ENCODE measurements around the gene OGFOD2.
"Not testable (repeated sequence)": the region's sequence is repeated elsewhere in the genome, so short reads cannot be mapped to it uniquely, and the experiment has no call there.

Gene OGFOD2

GRCh38 chr12:123005081-123005626 lies 30.1 kb downstream of the OGFOD2 start:
- no peak for DNase-seq

- no peak for DNase-seq
Observed at GRCh38 chr12:123006977-123007376, 31.9 kb downstream of the OGFOD2 start.

- no peak for DNase-seq
Observed at GRCh38 chr12:123010110-123010509, 35.1 kb downstream of the OGFOD2 start.

DNA sequence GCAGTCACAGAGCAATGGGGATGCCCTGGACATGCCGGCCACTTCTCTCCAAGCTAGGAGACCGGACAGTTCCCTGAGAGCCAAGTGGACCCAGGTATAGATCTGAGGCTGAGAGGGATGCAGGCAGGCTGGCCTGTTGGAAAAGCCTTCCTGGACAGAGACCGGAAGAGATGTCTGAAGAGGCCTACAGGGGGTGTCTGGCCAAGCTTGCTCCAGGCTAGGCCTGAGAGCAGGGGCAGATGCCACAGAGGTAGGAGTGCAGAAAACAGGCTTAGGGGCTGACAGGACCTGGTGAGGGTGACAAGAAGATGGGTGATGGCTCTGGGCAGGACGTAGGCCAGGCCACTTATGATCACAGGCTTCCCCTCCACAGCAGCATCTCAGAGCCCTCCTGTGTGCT lies 35.6 kb downstream of the OGFOD2 start:
- DNase-seq = no peak

- DNase-seq = no peak
Observed at GRCh38 chr12:123011701-123012100, 36.7 kb downstream of the OGFOD2 start.

DNA sequence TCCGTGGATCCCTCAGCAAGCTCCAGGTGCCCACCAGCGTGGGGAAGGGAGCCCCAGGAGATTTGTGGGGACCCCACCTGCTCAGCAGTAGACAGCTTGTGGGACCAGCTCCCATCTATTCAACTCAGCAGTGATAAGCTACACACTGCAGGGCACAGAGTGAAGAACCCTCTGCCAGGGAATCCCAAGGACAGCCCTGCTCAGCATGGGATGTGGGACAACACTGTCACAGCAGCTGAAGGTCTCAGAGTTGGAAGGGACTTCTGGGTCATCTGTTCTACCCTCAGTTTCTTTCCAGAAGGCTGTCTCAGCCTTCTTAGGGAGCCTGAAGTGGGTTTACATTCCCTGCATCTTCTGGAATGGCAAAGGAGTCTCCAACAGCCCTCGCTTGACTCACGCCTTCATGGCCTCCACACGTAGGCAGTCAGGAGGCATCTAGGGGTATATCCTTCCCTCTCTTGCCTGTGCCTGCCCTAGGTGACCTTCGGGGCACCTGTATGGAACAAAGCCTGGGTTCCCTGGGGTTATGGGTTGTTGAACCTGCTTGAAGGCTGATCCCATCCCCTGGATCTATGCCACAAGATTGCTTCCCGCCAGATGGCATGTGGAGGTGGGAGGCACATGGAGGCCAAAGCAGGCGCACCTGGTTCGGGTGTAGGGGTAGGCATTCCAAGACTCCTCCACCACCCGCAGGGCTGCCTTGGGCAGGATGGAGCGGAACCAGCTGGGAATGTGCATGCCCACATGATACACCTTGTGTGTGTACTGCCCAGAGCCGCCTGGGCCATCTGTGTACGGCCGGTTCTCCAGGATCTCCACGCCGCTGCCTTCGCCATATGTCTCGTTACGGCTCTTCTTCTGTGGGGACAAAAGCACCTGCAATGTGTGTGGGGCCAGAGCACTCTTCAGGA lies 38.4 kb downstream of the OGFOD2 start:
- no peak for DNase-seq

DNA sequence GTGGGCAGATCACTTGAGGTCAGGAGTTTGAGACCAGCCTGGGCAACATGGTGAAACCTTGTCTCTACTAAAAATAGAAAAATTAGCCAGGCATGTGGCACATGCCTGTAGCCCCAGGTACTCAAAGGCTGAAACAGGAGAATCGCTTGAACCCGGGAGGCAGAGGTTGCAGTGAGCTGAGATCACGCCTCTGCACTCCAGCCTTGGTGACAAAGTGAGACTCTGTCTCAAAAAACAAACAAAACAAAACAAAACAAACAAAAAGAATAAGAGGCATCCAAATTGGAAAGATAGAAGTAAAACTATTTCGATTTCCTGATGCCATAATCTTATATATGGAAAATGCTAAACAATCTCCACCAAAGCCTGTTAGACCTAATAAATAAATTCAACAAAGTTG lies 39.4 kb downstream of the OGFOD2 start:
- DNase-seq = not testable (repeated sequence)

DNA sequence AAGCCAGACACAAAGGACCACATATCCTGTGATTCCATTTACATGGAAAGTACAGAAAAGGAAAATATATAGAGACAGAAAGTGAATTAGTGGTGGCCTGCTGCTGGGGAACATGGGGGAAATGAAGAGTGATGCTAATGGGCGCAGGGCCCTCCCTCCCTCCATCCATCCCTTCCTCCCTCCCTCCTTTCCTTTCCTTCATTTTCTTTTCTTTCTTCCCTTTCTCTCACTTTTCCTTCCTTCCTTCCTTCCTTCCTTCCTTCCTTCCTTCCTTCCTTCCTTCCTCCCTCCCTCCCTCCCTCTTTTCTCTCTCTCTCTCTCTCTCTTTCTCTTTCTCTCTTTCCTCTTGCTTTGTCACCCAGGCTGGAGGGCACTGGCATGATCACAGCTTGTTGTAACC lies 42.7 kb downstream of the OGFOD2 start:
- no peak for DNase-seq

DNA sequence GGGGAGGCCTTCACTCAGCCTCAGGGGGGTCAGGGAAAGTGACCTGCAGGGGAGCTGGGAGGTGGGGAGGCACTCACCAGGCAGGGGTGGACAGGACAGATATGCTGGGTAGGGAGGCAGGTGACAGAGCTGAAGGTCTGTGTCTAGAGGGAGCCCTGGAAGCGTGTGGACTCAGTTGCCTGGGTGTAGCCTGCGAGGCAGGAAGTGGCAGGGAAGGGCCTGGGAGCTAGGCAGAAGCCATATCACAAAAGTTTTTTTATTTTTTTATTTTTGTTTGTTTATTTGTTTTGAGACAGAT lies 44.7 kb downstream of the OGFOD2 start:
- no peak for DNase-seq

- DNase-seq = no peak
Observed at GRCh38 chr12:123021688-123022604, 46.9 kb downstream of the OGFOD2 start.

- DNase-seq = no peak
Observed at GRCh38 chr12:123022846-123023245, 47.8 kb downstream of the OGFOD2 start.

- no peak for DNase-seq
Observed at GRCh38 chr12:123024819-123025391, 49.9 kb downstream of the OGFOD2 start.

DNA sequence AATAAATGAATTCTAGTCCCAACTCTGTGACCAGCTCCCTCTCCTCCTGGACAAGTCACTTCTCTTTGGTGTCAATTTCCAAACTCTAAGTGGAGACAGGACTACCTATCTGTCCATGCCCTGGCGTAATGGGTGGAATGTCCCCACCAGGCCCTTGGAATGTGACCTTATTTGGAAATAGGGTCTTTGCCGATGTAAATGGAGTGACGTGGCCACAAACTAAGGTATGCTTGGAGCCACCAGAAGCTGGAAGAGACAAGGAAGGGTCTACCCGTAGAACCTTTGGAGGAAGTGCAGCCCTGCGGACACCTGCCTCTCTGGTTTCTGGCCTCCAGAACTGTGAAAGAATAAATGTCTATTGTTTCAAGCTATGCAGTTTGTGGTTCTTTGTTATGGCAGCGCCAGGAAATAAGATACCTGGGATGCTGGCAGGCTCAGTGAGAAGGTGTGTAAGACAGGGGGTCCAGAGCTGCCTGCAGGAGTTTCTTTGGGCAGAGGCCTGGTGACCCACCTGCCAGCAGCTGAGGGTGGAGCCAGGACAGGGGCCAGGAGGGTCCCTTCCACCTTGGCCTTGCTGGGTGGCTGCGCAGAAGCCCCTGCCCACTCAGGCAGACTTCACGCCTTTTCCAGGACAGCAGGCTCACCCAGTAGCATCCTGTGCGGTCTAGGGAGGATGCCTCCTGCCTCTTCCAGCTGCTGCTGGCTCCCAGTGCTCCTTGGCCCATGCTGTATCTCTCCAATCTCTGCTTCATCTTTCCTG lies 51.2 kb downstream of the OGFOD2 start:
- DNase-seq = no peak

DNA sequence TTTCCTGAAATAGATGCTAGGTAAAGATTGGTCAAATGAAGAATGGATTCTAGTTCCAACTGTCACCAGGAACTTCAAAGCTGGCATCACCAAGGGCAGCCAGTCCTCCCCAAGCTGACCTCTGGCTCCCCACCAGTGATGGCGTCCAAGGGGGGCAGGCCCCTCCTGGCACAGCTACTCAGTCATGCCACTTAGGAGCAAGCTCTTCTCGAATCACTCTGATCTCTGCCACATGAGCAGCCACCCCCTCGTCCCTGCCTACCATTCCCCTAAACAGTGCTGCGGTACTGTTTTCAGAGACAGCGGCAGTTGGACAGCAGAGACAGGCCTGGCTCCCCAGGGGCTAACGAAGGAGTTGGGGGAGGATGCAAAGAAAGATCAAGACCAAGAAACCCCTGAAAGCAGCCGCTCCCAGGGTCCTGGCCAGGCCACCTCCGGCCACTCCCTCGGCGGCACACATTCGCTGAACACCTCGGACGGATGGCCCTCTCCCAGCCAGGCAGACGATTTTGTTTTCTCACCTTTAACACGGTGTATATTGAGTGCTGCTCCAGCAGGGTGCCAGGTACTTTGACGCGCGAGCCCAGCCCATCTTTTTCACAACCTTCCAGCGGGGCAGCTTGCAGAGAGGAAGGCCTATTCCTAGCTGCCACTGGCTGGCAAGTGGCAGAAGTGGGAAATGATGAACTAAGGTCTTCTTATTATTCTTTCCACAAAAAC lies 52.8 kb downstream of the OGFOD2 start:
- DNase-seq = no peak

DNA sequence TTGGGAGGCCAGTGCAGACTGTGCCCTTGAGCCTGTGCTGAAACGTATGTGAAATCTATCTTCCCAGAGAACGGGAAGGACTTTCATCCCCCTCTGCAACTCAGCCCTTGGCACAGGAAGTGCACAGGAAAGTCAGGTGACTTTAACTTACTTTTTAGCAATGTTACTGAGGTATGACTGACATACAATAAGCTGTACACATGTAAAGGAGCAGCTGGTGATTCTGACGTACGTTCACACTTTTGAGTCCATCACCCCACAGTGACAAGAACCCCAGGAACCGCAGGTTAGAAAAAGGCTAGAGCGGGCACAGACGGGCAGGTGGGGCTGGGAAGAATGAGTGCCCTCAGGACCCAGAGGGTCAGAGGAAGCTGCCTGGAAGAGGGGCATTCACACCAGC lies 53.4 kb downstream of the OGFOD2 start:
- DNase-seq = no peak

DNA sequence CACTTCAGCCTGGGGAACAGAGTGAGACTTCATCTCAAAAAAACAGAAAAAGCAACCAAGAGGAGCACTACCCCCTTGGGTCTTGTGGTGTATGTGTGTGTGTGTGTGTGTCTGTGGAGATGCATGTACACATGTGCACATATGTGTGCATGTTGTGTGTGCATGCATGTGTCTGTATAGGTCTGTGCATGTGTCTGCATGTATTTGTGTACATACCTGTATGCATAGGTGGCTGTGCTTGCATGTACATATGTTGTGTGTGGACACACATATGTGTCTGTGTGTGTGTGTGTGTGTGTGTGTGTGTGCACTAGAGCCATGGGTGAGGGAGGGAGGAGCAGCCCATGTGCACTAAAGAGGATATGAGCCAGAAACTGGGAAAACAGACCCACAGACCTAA lies 54.5 kb downstream of the OGFOD2 start:
- no peak for DNase-seq

Measured in DMS 273 treated with DMSO at 0.1 percent for 48 hours (cell line).